HG02970 (cell line): ENCODE data around the gene IL3.

Experiments
- ATAC-seq: cut with Tn5 transposase; IDR thresholded peaks from one replicate; pipeline ENCODE4 v1.9.1; 2021; ENCODE audit warnings: mild to moderate bottlenecking, moderate library complexity, moderate number of reproducible peaks; ENCODE audit not compliant: unreplicated experiment, low FRiP score

Gene IL3

DNA sequence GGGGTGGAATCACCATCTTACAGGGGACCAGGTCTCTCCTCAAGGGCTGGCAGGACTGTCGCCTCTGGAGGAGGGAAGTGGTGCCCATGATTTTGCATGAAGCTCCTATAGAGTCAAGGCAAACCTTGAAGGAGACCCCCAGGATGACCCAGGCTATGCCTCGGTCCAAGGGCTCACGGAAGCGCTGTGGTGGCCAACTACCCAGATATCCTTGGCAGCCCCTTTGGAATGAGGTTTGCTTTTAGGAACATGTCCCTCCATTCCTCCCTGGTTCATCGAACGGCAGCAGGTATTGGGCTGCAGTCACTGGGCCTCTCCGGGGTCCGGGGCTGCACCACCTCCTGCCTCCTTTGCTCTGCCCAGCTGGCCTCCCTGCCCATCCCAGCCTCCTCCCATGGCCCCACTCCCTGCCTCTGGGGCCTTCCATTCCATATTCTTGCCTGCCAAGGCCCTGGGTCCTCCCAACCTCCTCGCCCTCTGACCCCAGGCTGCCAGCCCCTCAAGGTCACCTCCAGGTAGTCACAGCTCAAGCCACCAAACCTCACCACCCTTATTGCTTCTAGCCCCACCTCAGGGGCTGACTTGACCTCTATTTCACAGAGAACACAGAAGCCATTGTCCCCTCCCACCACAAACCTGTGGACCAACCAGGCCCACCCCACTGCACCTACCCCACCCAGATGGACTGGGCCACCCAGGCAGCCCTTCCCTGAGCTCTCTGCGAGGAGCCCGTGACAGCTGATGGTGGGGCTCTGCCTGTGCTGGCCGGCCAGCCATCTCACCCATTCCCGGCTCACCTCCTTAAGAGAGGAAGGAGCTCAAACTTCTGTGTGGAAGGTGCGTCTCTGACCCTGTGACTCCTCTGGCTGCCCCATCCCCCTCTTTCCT, 3.6 kb upstream of the IL3 start:
- ATAC-seq: no peak

DNA sequence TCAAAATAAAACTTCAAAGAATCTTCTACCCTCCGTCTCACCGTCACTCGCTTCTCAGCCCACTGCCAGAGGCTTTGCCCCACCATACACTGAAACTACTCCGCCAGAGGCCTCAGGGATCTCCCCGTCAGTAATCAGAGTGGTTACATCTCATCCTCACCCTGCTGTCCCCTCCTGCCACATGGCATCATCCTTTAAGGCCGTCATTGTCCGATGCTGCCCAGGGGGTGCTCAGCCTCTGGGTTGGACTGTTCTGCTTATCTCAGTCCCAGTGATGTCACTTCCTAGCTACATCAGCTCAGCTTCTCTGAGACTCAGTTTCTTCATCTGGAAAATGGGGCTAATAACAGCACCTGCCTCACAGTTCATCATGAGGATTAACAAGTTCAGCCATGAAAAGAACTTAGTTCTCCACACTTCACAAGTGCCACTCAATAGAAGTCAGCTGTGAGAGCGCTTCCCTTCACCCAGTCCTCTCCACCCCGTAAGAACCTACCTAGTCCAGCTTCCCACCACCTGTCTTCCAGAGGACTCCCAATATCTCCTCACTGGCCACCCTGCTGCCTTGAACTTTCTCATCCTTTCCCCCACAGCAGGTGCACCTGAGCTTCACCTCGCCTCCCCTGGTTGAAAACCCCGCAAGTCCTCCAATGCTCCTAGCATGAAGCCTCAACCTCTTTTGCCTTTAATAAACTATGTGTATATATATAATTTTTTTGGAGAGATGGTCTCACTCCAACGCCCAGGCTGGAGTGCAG, 2.8 kb upstream of the IL3 start:
- no peak for ATAC-seq

- ATAC-seq: no peak
These were observed 1.8 kb upstream of the IL3 start for GRCh38 chr5:132058646-132059042.

GRCh38 chr5:132059043-132059695, 1.3 kb upstream of the IL3 start:
- no peak for ATAC-seq

GRCh38 chr5:132059696-132060500, 557 bp upstream of the IL3 start:
- ATAC-seq: no peak

DNA sequence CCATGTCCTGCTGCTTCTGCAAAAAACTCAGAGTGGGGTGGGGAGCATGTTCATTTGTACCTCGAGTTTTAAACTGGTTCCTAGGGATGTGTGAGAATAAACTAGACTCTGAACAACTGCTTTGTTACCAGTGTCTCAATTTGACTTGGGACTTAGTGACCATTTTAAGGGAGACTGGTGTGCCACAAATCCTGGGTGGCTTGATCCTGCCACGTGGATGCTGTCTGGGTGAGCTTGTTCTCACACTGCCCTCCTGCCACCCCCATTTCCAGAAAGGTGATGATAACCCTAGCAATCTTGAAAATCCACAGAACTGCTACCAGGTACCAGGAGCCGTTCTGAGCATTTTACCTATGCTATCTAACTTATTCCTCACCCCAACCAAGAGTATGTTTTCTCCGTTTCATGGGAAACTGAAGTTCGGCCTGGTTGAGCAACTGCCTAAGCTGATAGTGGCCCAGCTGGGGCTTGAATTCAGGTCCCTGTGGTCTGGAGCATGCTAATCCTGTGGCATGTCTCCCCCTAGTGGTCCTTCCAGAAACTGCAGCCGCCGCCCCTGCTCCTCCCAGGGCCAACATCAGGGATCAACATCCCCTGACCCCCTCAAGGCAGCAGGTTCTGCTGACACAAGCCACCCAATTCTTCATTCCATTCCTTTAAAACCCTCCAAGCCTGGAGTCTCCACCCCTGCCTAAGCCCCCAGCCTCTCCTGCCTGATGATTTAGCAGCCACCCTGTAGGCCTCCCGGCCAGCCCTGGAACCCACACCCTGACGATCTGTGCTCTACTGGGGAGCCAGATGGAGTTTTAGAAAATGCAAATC, 2.8 kb downstream of the IL3 start:
- ATAC-seq: no peak

DNA sequence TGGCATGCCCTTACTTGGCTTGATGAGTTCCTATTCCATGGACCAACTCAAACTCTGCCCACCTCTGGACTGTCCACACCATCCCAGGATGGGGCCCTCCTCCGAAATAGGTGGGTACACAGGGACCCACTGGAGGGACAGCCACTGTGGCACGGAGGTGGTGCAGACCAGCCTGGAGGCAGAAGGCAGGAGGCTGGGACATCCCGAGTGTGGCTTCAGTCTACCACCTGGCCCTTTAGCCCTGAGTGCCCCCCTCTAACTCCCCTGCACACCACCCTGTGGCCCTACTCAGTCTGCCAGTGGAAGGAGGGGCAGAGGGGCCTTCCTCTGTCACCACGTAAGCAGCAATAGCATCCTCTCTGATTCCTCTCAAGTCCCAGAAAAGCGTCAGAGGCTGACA, 3.7 kb downstream of the IL3 start:
- ATAC-seq: no peak

GRCh38 chr5:132064738-132065331, 4.4 kb downstream of the IL3 start:
- peak; percentile 50 for ATAC-seq

DNA sequence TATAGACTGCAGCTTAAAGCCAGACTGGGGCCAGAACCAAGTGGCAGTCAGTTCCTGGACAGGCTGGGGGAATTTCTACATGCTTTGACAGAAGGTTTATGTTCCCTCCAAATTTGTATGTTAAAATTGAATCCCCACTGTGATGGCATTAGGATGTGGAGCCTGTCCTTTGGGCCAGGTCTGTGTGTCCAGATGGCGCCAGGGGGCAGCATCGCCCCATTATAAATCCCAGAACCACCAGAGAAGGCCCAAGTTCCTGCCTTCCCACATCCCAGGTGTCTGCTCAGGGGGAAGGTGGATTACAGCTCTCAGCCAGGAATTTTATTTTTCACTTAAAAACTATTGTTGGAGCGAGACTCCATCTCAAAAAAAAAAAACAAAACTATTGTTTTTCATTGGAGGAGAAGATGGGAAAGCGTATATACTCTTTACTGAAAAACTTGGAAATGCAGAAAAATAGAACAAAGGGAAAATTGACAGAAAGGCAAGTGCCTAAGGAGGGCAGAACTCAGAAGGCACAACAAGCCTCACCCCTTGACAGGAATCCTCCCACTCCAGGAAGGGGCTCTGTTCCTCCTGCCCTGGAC, 5.0 kb downstream of the IL3 start:
- ATAC-seq: no peak

GRCh38 chr5:132065951-132066701, 5.7 kb downstream of the IL3 start:
- ATAC-seq: no peak

- ATAC-seq: no peak
These were observed 6.4 kb downstream of the IL3 start for GRCh38 chr5:132066871-132067270.

DNA sequence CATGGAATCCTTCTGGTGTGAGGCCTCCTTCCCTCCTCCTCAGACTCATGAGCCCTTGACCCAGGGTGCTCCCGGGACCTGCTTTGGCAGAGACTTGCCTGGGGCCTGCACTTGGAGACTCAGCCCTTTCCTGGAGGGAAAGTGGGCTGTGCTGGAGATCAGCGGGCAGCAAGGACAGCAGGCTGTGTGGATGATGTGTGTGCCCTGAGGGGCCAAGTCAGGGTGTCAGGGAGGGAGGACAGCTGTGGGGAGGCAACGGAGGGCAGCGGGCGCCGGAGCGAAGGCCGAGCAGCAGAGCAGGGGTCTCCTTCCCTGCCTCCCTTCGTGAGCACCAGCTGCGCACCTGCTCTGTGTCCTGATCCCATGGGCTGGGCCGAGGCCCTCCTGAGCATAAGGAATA, 7.0 kb downstream of the IL3 start:
- no peak for ATAC-seq

GRCh38 chr5:132067941-132068808, 7.7 kb downstream of the IL3 start:
- no peak for ATAC-seq

- ATAC-seq: no peak
These were observed 9.1 kb downstream of the IL3 start for GRCh38 chr5:132069561-132069960.

- ATAC-seq: no peak
These were observed 9.5 kb downstream of the IL3 start for GRCh38 chr5:132069994-132070393.

DNA sequence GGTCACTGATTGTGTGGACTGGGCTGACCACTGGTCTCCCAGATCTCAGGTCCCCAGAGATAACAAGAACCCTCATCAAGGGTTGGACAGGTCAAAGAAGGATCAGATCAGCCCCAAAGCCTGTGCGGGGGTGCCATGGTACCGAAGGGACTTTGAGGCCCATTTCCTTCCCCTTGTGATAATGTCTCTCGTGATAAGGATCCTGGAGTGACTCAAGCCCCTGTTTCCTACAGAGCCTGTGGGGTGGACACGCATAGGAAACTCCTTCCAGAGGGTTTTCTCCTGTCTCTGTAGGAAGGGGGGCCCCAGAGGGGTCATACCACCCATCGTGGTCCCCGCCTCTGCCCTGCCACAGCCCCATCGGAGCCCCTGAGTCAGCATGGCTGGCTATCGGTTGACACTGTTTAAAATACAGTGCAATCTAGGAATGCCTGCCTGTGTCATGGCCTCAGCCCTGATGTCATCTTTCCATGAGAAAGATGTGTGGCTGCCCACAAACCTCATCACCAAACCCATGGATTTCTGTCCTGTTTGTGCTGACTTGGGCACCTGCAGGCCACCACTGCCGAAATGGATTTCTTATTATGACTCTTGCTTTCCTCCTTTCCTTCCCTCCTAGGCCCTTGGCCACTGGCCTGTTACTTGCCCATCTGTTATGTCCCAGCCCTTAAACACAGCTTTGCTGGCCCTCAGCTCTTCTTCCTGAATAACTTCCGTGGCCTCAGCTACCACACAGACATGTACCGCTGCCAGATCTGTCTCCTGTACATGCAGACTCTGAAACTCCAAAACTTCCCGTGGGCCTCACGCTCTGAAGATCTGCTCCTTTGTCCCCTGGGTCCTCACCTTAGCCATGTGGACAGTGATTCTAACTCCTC, 10.2 kb downstream of the IL3 start:
- no peak for ATAC-seq
